Thyroid gland (tissue), 4 donors: Measurements from ENCODE around the gene IFRD1.

Experiments
- CTCF ChIP-seq, 6 experiments: fragments of 200-600 bp in 3 of 6; fragments of 450-650 bp in 3 of 6; sonication (generic) in 3 of 6; IDR thresholded peaks; one replicate each; pipeline ENCODE4 v1.5.1; 2016 to 2019; ENCODE audit warnings: antibody characterized with exemption in 6 of 6, mild to moderate bottlenecking in 2 of 6, inconsistent platforms in 1 of 6, moderate library complexity in 1 of 6
- POLR2A ChIP-seq, 2 donors: fragments of 450-650 bp; IDR thresholded peaks; one replicate each; pipeline ENCODE4 v1.6.1; 2017; ENCODE audit warnings: antibody characterized with exemption in 2 of 2, mild to moderate bottlenecking in 2 of 2, moderate library complexity in 1 of 2

- TF ChIP-seq CTCF (IDR thresholded peaks at IDR 0.05): no peak
- no peak for TF ChIP-seq POLR2A (IDR thresholded peaks at IDR 0.05)
Observed at GRCh38 chr7:112459645-112460044, 9.4 kb downstream of the IFRD1 start.
